PC-9 (cell line): ENCODE results near the gene CAPN10. TPM values are rescaled to one million over a fixed set of nuclear protein-coding genes. Genes with fewer than 3 reads are reported as not detected.

Experiments
- BruUV-seq: library from RNA; stranded (reverse); fragments of 400-500 nt; replicated peaks from 2 replicates; lab custom pipeline; 2021; lab: Mats Ljungman, UMichigan
- CTCF ChIA-PET: fragments of 300-600 bp; sonication (Branson Sonifier 250); formaldehyde crosslinking; loops from one replicate; lab custom pipeline; 2022; ENCODE audit warnings: antibody characterized with exemption; lab: Charles Lee
- POLR2A ChIA-PET: fragments of 300-600 bp; sonication (Branson Sonifier 250); formaldehyde crosslinking; loops from one replicate; lab custom pipeline; 2022; ENCODE audit warnings: antibody characterized with exemption; ENCODE audit not compliant: unreplicated experiment; lab: Charles Lee
- DNase-seq, 2 experiments: peaks; one replicate each; pipeline versions ENCODE4 v3.0.0 to v3.0.0-alpha.2; 2015 to 2022; ENCODE audit warnings: mixed read lengths in 1 of 2
- H2AFZ ChIP-seq: fragments of 200-600 bp; sonication (generic); 2 replicates; pipeline ENCODE4 v1.8.1; 2017; ENCODE audit warnings: antibody characterized with exemption
- H3F3A ChIP-seq: fragments of 200-600 bp; sonication (generic); 2 replicates; pipeline ENCODE4 v1.8.1; 2017; ENCODE audit warnings: antibody characterized with exemption, mild to moderate bottlenecking, low read depth; ENCODE audit not compliant: insufficient read depth
- H3K27ac ChIP-seq: fragments of 200-600 bp; sonication (generic); 2 replicates; pipeline ENCODE4 v1.6.1; 2016; ENCODE audit warnings: mixed run types
- H3K27me3 ChIP-seq: fragments of 200-600 bp; sonication (generic); 2 replicates; pipeline ENCODE4 v1.6.1; 2016; ENCODE audit warnings: low read depth, mixed run types; ENCODE audit not compliant: insufficient read depth
- H3K36me3 ChIP-seq: fragments of 200-600 bp; sonication (generic); 2 replicates; pipeline ENCODE4 v1.6.1; 2016; ENCODE audit warnings: low read depth, mixed run types
- H3K4me1 ChIP-seq: fragments of 200-600 bp; sonication (generic); replicated peaks from 2 replicates; pipeline ENCODE4 v1.6.1; 2016; ENCODE audit warnings: mixed run types; ENCODE audit not compliant: insufficient read depth
- H3K4me2 ChIP-seq: fragments of 200-600 bp; sonication (generic); 2 replicates; pipeline ENCODE4 v1.6.1; 2017; ENCODE audit warnings: mixed run types
- H3K4me3 ChIP-seq: fragments of 200-600 bp; sonication (generic); 2 replicates; pipeline ENCODE4 v1.6.1; 2016; ENCODE audit warnings: mixed run types
- H3K79me2 ChIP-seq: fragments of 200-600 bp; sonication (generic); 2 replicates; pipeline ENCODE4 v1.6.1; 2017; ENCODE audit warnings: low read depth, mixed run types
- H3K9me2 ChIP-seq: fragments of 200-600 bp; sonication (generic); 2 replicates; pipeline ENCODE4 v1.8.1; 2017; ENCODE audit warnings: mild to moderate bottlenecking; ENCODE audit not compliant: insufficient read depth
- H3K9me3 ChIP-seq: fragments of 200-600 bp; sonication (generic); 2 replicates; pipeline ENCODE4 v1.8.1; 2016; ENCODE audit warnings: low read depth; ENCODE audit not compliant: insufficient read depth
- H4K20me1 ChIP-seq: fragments of 200-600 bp; sonication (generic); 2 replicates; pipeline ENCODE4 v1.8.1; 2017; ENCODE audit not compliant: insufficient read depth
- CTCF ChIP-seq: fragments of 200-600 bp; sonication (generic); conservative IDR thresholded peaks from 2 replicates; pipeline ENCODE4 v1.6.1; 2017; ENCODE audit warnings: mixed run types, antibody characterized with exemption, mild to moderate bottlenecking, moderate library complexity
- EZH2 ChIP-seq: fragments of 200-600 bp; sonication (generic); IDR thresholded peaks from 2 replicates; pipeline ENCODE4 v1.8.0; 2017; ENCODE audit warnings: antibody characterized with exemption, low read depth
- intact Hi-C: fragments of 100-400 bp; cut with micrococcal nuclease; formaldehyde crosslinking; loops from one replicate; pipeline ENCODE4 v1.10.0; 2022; ENCODE audit not compliant: unreplicated experiment
- total RNA-seq: library from RNA; stranded (reverse); gene quantifications from 2 replicates; pipeline ENCODE4 v1.2.3, GENCODE V29; 2021

Gene CAPN10
- total RNA-seq, 1 experiment from 2014 or later: 49.8 TPM

GRCh38 chr2:240553956-240554480 lies 32.5 kb upstream of the CAPN10 start:
- POLR2A ChIA-PET: interaction anchor here (0.7 kb wide), 1 partner anchor 279 kb away, joined by 5 read pairs; no protein-coding TSS in a partner anchor
- peaks cover 79% of the 10 kb centered on the region for H3K79me2 ChIP-seq
- no TSS peak for BruUV-seq
- DNase-seq: no peak
- H4K20me1 ChIP-seq: peaks cover 62% of the 10 kb centered on the region
- intact Hi-C loops: no loop called here
- H3K4me3 ChIP-seq: no peak overlapping the region
- no peak overlapping the region for H3K27ac ChIP-seq
- H3K27me3 ChIP-seq: no peaks in the 10 kb centered on the region
- TF ChIP-seq CTCF (no peak), EZH2 (no peak)
- H3K9me3 ChIP-seq: 0 out of 2 replicates have a peak, but pooled peaks cover 3% of the 10 kb centered on the region
- H3K9me2 ChIP-seq: no peaks in the 10 kb centered on the region
- CTCF ChIA-PET: no interaction called here
- peaks cover 14% of the 10 kb centered on the region for H3F3A ChIP-seq
- H3K36me3 ChIP-seq: peaks cover 41% of the 10 kb centered on the region
- no peak overlapping the region for H2AFZ ChIP-seq
- peaks cover 6% of the 10 kb centered on the region for H3K4me1 ChIP-seq
- H3K4me2 ChIP-seq: no peak overlapping the region

- no peak for DNase-seq
- H3K4me3 ChIP-seq: no peak overlapping the region
- TF ChIP-seq EZH2 (no peak), CTCF (no peak)
- peaks cover 14% of the 10 kb centered on the region for H3F3A ChIP-seq
- no peak overlapping the region for H3K4me2 ChIP-seq
- peaks cover 70% of the 10 kb centered on the region for H4K20me1 ChIP-seq
- ChIA-PET CTCF (no interaction called here), POLR2A (interaction anchor here (0.7 kb wide), 1 partner anchor 279 kb away, joined by 5 read pairs; no protein-coding TSS in a partner anchor)
- 0 out of 2 replicates have a peak, but pooled peaks cover 3% of the 10 kb centered on the region for H3K9me3 ChIP-seq
- H3K36me3 ChIP-seq: peaks cover 46% of the 10 kb centered on the region
- no peaks in the 10 kb centered on the region for H3K27me3 ChIP-seq
- no peak overlapping the region for H2AFZ ChIP-seq
- H3K9me2 ChIP-seq: no peaks in the 10 kb centered on the region
- peaks cover 15% of the 10 kb centered on the region for H3K4me1 ChIP-seq
- intact Hi-C loops: no loop called here
- no TSS peak for BruUV-seq
- H3K27ac ChIP-seq: no peak overlapping the region
- peaks cover 88% of the 10 kb centered on the region for H3K79me2 ChIP-seq
Observed at GRCh38 chr2:240554767-240555493, 31.6 kb upstream of the CAPN10 start.

GRCh38 chr2:240555541-240556250 lies 30.8 kb upstream of the CAPN10 start:
- peaks cover 41% of the 10 kb centered on the region for H3K36me3 ChIP-seq
- CTCF ChIA-PET: no interaction called here
- POLR2A ChIA-PET: no interaction called here
- no peak overlapping the region for H3K27ac ChIP-seq
- H3K4me2 ChIP-seq: no peak overlapping the region
- DNase-seq: no peak
- no peak overlapping the region for H3K4me3 ChIP-seq
- no peaks in the 10 kb centered on the region for H3K27me3 ChIP-seq
- peaks cover 15% of the 10 kb centered on the region for H3K4me1 ChIP-seq
- intact Hi-C loops: no loop called here
- TF ChIP-seq CTCF: no peak
- no peak for TF ChIP-seq EZH2
- peaks cover 70% of the 10 kb centered on the region for H4K20me1 ChIP-seq
- no TSS peak for BruUV-seq
- H3F3A ChIP-seq: peaks cover 14% of the 10 kb centered on the region
- H3K9me3 ChIP-seq: 0 out of 2 replicates have a peak, but pooled peaks cover 1% of the 10 kb centered on the region
- H3K9me2 ChIP-seq: no peaks in the 10 kb centered on the region
- peaks cover 87% of the 10 kb centered on the region for H3K79me2 ChIP-seq
- H2AFZ ChIP-seq: no peak overlapping the region
